Measurements from ENCODE around the gene ADAM10. TPM values are rescaled to one million over a fixed set of nuclear protein-coding genes. Genes with fewer than 3 reads are reported as not detected.

ADAM10 gene
- total RNA-seq, 1 donor from 2014 or later = 287 TPM

DNA sequence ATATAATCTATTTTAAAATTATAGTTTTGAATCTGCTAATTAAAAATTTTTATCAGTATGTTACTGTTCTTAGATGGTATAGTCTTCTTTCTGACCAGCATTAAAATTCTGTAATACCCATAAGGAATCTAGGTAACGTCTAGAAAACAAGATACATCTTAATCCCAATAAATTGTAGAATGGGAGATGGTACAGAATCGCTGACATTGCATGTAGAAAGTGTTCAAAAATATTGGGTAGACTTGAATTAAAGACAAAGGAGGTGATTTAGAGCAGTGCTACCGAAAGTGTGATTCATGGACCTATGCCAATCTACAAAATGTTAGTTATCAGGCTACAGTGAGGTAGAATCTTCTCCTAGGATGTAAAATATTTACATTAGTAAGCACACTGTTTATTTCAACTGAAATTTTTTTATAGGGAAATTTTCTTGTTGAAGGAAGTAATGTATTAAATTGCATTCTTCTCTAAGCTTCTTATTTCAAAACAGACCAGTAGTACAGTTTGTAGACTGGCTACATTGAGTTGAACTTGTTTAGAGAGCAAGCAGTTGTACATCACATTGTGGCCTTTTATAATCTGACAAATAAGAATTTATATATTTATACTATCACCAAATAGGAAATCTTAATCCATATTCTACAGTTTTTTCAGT, 38.7 kb upstream of the ADAM10 start:
- TF ChIP-seq, protein P1, sequence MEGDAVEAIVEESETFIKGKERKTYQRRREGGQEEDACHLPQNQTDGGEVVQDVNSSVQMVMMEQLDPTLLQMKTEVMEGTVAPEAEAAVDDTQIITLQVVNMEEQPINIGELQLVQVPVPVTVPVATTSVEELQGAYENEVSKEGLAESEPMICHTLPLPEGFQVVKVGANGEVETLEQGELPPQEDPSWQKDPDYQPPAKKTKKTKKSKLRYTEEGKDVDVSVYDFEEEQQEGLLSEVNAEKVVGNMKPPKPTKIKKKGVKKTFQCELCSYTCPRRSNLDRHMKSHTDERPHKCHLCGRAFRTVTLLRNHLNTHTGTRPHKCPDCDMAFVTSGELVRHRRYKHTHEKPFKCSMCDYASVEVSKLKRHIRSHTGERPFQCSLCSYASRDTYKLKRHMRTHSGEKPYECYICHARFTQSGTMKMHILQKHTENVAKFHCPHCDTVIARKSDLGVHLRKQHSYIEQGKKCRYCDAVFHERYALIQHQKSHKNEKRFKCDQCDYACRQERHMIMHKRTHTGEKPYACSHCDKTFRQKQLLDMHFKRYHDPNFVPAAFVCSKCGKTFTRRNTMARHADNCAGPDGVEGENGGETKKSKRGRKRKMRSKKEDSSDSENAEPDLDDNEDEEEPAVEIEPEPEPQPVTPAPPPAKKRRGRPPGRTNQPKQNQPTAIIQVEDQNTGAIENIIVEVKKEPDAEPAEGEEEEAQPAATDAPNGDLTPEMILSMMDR (IDR thresholded peaks at IDR 0.05; ENCODE audit: unreplicated experiment) = no peak
- no peak for DNase-seq (ENCODE audit: low spot score)
- H3K4me3 Mint-ChIP-seq (ENCODE audit: unreplicated experiment) = no peak overlapping the region
- H3K36me3 Mint-ChIP-seq (ENCODE audit: low read depth, unreplicated experiment) = no peaks in the 10 kb centered on the region
- no peak overlapping the region for H3K27ac Mint-ChIP-seq (ENCODE audit: unreplicated experiment)
- no peaks in the 10 kb centered on the region for H3K4me1 Mint-ChIP-seq (ENCODE audit: unreplicated experiment)
- H3K27me3 Mint-ChIP-seq (ENCODE audit: unreplicated experiment) = peaks cover 4% of the 10 kb centered on the region
- H3K9me3 Mint-ChIP-seq (ENCODE audit: unreplicated experiment) = no peaks in the 10 kb centered on the region

DNA sequence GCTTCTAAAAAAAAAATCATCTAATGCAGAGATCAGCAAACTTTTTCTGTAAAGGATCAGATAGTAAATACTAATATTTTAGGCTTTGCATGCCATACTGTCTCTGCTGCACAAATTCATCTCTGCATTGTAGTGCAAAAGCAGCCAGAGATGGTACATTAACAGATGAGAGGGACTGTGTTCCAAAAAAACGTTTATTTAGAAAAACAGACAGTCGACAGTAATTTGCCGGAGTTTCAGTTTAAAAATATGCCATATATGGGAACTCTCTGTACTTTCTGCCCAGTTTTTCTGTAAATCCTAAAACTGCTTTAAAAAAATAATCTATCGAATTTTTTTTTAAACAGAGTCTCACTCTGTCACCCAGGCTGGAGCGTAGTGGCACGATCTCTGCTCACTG, 35.8 kb upstream of the ADAM10 start:
- Mint-ChIP-seq H3K27ac (ENCODE audit: unreplicated experiment) (no peak overlapping the region), H3K36me3 (ENCODE audit: low read depth, unreplicated experiment) (no peaks in the 10 kb centered on the region), H3K4me3 (ENCODE audit: unreplicated experiment) (no peak overlapping the region), H3K9me3 (ENCODE audit: unreplicated experiment) (no peaks in the 10 kb centered on the region), H3K27me3 (ENCODE audit: unreplicated experiment) (peaks cover 2% of the 10 kb centered on the region), H3K4me1 (ENCODE audit: unreplicated experiment) (no peaks in the 10 kb centered on the region)
- DNase-seq (ENCODE audit: low spot score) = no peak
- TF ChIP-seq, protein P1 (IDR thresholded peaks at IDR 0.05; ENCODE audit: unreplicated experiment) = no peak

DNA sequence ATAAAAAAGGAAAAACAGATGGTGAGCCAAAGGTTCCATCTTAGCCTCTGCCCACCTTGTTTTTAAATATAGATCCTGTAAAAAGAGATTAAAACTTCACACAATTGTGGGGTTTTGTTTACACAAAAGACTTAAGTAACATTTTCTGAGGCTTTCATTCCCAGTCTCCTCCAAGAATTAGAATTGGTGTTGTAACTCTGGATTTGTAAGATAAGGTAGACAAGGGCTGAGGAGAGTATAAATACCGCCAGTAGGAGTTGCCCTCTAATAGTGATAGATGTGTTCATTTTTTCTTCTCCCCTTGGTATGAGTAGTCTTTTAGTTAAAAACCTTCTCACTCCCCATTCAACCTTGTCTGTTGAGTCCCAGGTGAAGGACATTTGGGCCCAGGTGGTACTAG, 30.0 kb upstream of the ADAM10 start:
- peak overlapping the region; percentile 24 for H3K27ac Mint-ChIP-seq (ENCODE audit: unreplicated experiment)
- H3K36me3 Mint-ChIP-seq (ENCODE audit: low read depth, unreplicated experiment) = no peaks in the 10 kb centered on the region
- H3K4me1 Mint-ChIP-seq (ENCODE audit: unreplicated experiment) = peaks cover 5% of the 10 kb centered on the region
- H3K4me3 Mint-ChIP-seq (ENCODE audit: unreplicated experiment) = no peak overlapping the region
- TF ChIP-seq, protein P1 (IDR thresholded peaks at IDR 0.05; ENCODE audit: unreplicated experiment) = no peak
- no peak for DNase-seq (ENCODE audit: low spot score)
- H3K9me3 Mint-ChIP-seq (ENCODE audit: unreplicated experiment) = no peaks in the 10 kb centered on the region
- no peaks in the 10 kb centered on the region for H3K27me3 Mint-ChIP-seq (ENCODE audit: unreplicated experiment)

DNA sequence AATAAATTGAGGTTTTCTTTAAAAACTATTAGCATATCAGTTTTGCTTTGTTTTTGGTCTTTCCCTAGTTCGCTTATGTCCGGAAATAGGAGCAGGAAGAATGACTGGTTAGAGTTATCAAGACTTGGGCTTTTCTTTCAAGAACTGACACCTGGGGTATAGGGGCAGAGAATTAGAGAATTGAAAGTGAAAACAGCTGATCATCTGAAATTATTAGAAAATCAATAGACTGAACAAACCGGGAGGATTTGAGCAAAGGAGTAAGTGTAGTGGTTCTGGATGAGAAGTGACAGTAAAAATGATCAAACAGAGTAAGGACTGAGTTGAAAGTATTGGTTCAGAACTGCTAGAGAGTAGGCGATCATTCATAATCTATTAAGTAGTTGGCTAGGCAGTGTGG, 27.6 kb upstream of the ADAM10 start:
- DNase-seq (ENCODE audit: low spot score) = no peak
- TF ChIP-seq, protein P1 (IDR thresholded peaks at IDR 0.05; ENCODE audit: unreplicated experiment) = no peak
- Mint-ChIP-seq H3K36me3 (ENCODE audit: low read depth, unreplicated experiment) (no peaks in the 10 kb centered on the region), H3K4me1 (ENCODE audit: unreplicated experiment) (peaks cover 12% of the 10 kb centered on the region), H3K9me3 (ENCODE audit: unreplicated experiment) (no peaks in the 10 kb centered on the region), H3K4me3 (ENCODE audit: unreplicated experiment) (no peak overlapping the region), H3K27me3 (ENCODE audit: unreplicated experiment) (no peaks in the 10 kb centered on the region), H3K27ac (ENCODE audit: unreplicated experiment) (no peak overlapping the region)

DNA sequence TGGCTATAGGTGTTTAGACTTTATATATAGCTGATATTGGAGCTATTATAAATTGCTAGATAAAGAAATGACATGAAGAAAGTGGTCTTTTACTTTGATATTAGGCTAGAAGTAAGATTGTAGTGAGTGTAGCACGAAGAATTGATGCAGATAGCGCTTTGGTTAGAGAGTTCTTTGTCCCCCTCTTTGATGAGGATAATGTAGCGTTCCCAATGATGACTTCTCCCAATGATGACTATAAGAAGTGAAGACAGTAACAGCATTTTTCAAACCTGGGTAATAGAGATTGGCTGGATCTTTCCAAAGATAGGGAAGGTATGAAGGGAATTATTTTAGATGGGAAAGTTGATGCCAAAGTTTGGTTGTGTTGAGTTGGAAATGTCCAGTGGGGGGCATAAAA, 25.9 kb upstream of the ADAM10 start:
- TF ChIP-seq, protein P1 (IDR thresholded peaks at IDR 0.05; ENCODE audit: unreplicated experiment) = no peak
- no peak for DNase-seq (ENCODE audit: low spot score)
- Mint-ChIP-seq H3K27ac (ENCODE audit: unreplicated experiment) (no peak overlapping the region), H3K4me3 (ENCODE audit: unreplicated experiment) (no peak overlapping the region), H3K4me1 (ENCODE audit: unreplicated experiment) (peaks cover 13% of the 10 kb centered on the region), H3K9me3 (ENCODE audit: unreplicated experiment) (no peaks in the 10 kb centered on the region), H3K27me3 (ENCODE audit: unreplicated experiment) (peaks cover 4% of the 10 kb centered on the region), H3K36me3 (ENCODE audit: low read depth, unreplicated experiment) (no peaks in the 10 kb centered on the region)

Measured in endothelial cell (in vitro differentiated cells).